Measurements from ENCODE around the gene TRIM33.

GRCh38 chr1:114395863-114396262, 115.1 kb downstream of the TRIM33 start:
- TF ChIP-seq ZBTB33 (IDR thresholded peaks at IDR 0.05; ENCODE audit: borderline replicate concordance, low read depth) (no peak), TCF12 (IDR thresholded peaks at IDR 0.05) (no peak)
- TF ChIP-seq, protein P1, sequence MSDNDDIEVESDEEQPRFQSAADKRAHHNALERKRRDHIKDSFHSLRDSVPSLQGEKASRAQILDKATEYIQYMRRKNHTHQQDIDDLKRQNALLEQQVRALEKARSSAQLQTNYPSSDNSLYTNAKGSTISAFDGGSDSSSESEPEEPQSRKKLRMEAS (IDR thresholded peaks at IDR 0.05; ENCODE audit: low read depth) = no peak
